Stomach smooth muscle (tissue), 2 donors: ENCODE measurements around the gene ZNF81.

Source experiments
- H3K27ac ChIP-seq: one replicate; pipeline ENCODE4 v1.7.0; 2013; ENCODE audit warnings: mild to moderate bottlenecking, low read length, inconsistent platforms
- H3K27me3 ChIP-seq, 2 donors: one replicate each; pipeline ENCODE4 v1.7.0; 2013; ENCODE audit warnings: low read length in 2 of 2; ENCODE audit not compliant: insufficient read depth in 2 of 2, control insufficient read depth in 1 of 2
- H3K36me3 ChIP-seq, 2 donors: one replicate each; pipeline ENCODE4 v1.7.0; 2013; ENCODE audit warnings: low read length in 2 of 2; ENCODE audit not compliant: control insufficient read depth in 2 of 2, insufficient read depth in 2 of 2
- H3K4me1 ChIP-seq: one replicate; pipeline ENCODE4 v1.7.0; 2013; ENCODE audit warnings: low read length; ENCODE audit not compliant: control insufficient read depth, insufficient read depth
- H3K4me3 ChIP-seq, 2 donors: one replicate each; pipeline ENCODE4 v1.7.0; 2013; ENCODE audit warnings: low read length in 2 of 2
- H3K9ac ChIP-seq, 2 donors: one replicate each; pipeline ENCODE4 v1.7.0; 2013; ENCODE audit warnings: low read length in 2 of 2, mild to moderate bottlenecking in 1 of 2
- H3K9me3 ChIP-seq, 2 donors: one replicate each; pipeline ENCODE4 v1.7.0; 2013; ENCODE audit warnings: low read length in 2 of 2; ENCODE audit not compliant: control insufficient read depth in 2 of 2
- donor health status: healthy.
- donor health status: Pancreatic carcinoma.

The ZNF81 gene

GRCh38 chrX:47808904-47809788 lies 27.6 kb upstream of the ZNF81 start:
- peaks cover 0 to 8% of the 10 kb centered on the region in 2 donors for H3K27me3 ChIP-seq
- no peaks in the 10 kb centered on the region for H3K4me1 ChIP-seq
- no peaks in the 10 kb centered on the region for H3K36me3 ChIP-seq
- H3K9me3 ChIP-seq, result no peaks in the 10 kb centered on the region
- H3K27ac ChIP-seq, result no peak overlapping the region
- no peak overlapping the region for H3K9ac ChIP-seq
- no peak overlapping the region for H3K4me3 ChIP-seq

DNA sequence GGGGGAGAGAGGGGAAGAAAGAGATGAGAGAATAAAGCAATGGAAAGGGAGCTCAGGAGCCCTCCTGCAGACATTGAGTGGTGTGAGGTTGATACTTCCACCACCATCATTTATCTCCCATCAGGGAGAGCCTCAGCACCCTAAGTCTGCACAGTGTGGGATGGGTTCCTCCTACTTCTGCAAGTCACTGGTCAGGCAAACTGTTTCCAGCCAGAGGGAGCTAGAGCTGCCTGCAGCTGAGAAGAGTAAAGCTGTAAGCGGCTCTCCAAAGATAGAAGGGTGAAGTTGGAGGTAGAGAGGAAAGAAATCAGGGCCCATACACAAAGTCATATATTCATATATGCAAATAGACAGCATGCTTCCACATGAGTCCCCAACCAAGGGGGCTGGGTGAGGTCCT lies 21.9 kb upstream of the ZNF81 start:
- Histone ChIP-seq H3K36me3 (no peaks in the 10 kb centered on the region), H3K27ac (no peak overlapping the region), H3K27me3 (peaks cover 0 to 9% of the 10 kb centered on the region in 2 donors), H3K4me1 (peaks cover 2% of the 10 kb centered on the region), H3K9me3 (no peaks in the 10 kb centered on the region), H3K9ac (no peak overlapping the region), H3K4me3 (no peak overlapping the region)

- H3K9me3 ChIP-seq, result no peaks in the 10 kb centered on the region
- no peak overlapping the region for H3K4me3 ChIP-seq
- H3K27ac ChIP-seq, result no peak overlapping the region
- H3K27me3 ChIP-seq, result peaks cover 0 to 11% of the 10 kb centered on the region in 2 donors
- no peak overlapping the region for H3K9ac ChIP-seq
- H3K36me3 ChIP-seq, result no peaks in the 10 kb centered on the region
- H3K4me1 ChIP-seq, result peaks cover 2% of the 10 kb centered on the region
Observed at GRCh38 chrX:47815901-47816845, 20.5 kb upstream of the ZNF81 start.

GRCh38 chrX:47817421-47817820 lies 19.3 kb upstream of the ZNF81 start:
- Histone ChIP-seq H3K36me3 (no peaks in the 10 kb centered on the region), H3K27ac (no peak overlapping the region), H3K9ac (no peak overlapping the region), H3K27me3 (peaks cover 0 to 8% of the 10 kb centered on the region in 2 donors), H3K4me1 (peaks cover 2% of the 10 kb centered on the region), H3K9me3 (no peaks in the 10 kb centered on the region), H3K4me3 (no peak overlapping the region)

GRCh38 chrX:47817897-47818296 lies 18.8 kb upstream of the ZNF81 start:
- Histone ChIP-seq H3K4me1 (peaks cover 2% of the 10 kb centered on the region), H3K27ac (no peak overlapping the region), H3K9ac (no peak overlapping the region), H3K4me3 (no peak overlapping the region), H3K36me3 (no peaks in the 10 kb centered on the region), H3K9me3 (no peaks in the 10 kb centered on the region), H3K27me3 (peaks cover 0 to 8% of the 10 kb centered on the region in 2 donors)

- Histone ChIP-seq H3K9me3 (no peaks in the 10 kb centered on the region), H3K27ac (no peak overlapping the region), H3K36me3 (no peaks in the 10 kb centered on the region), H3K9ac (no peak overlapping the region), H3K4me3 (no peak overlapping the region), H3K4me1 (no peaks in the 10 kb centered on the region), H3K27me3 (no peaks in the 10 kb centered on the region)
Observed at GRCh38 chrX:47828984-47829383, 7.7 kb upstream of the ZNF81 start.

- Histone ChIP-seq H3K27ac (no peak overlapping the region), H3K27me3 (peaks cover 0 to 2% of the 10 kb centered on the region in 2 donors), H3K36me3 (no peaks in the 10 kb centered on the region), H3K4me1 (peaks cover 5% of the 10 kb centered on the region), H3K9ac (no peak overlapping the region), H3K9me3 (no peaks in the 10 kb centered on the region), H3K4me3 (no peak overlapping the region)
Observed at GRCh38 chrX:47831788-47832187, 4.9 kb upstream of the ZNF81 start.

GRCh38 chrX:47838361-47838760 lies 1.7 kb downstream of the ZNF81 start:
- Histone ChIP-seq H3K36me3 (no peaks in the 10 kb centered on the region), H3K9ac (no peak overlapping the region), H3K27ac (no peak overlapping the region), H3K9me3 (no peaks in the 10 kb centered on the region), H3K4me1 (peaks cover 5% of the 10 kb centered on the region), H3K4me3 (no peak overlapping the region), H3K27me3 (peaks cover 0 to 2% of the 10 kb centered on the region in 2 donors)

DNA sequence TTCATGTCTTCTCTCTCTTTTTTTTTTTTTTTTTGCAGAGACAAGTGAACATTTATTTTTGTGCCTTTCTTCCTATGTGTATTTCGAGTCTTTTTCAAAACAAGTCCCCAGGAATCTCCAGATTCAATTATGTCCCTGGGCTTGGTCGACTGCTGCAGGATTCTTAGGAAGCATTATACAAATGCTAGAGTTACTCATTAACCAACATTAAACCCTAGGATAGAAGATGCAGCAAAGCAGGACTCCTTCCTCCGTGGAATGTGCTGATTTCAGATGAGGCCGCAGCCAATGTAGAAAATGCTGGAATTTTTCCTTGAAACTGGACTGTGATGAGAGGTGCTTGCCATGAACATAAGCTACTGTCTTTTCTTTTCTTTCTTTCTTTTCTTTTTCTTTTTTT lies 3.4 kb downstream of the ZNF81 start:
- Histone ChIP-seq H3K4me3 (no peak overlapping the region), H3K9ac (no peak overlapping the region), H3K27me3 (peaks cover 0 to 2% of the 10 kb centered on the region in 2 donors), H3K27ac (no peak overlapping the region), H3K9me3 (no peaks in the 10 kb centered on the region), H3K4me1 (peaks cover 5% of the 10 kb centered on the region), H3K36me3 (no peaks in the 10 kb centered on the region)

GRCh38 chrX:47843363-47843762 lies 6.7 kb downstream of the ZNF81 start:
- Histone ChIP-seq H3K9ac (no peak overlapping the region), H3K4me1 (no peaks in the 10 kb centered on the region), H3K4me3 (no peak overlapping the region)

More at GRCh38 chrX:47843363-47843762, 6.7 kb downstream of the ZNF81 start:
- Histone ChIP-seq H3K36me3 (peaks cover 0 to 8% of the 10 kb centered on the region in 2 donors), H3K9me3 (no peaks in the 10 kb centered on the region), H3K27ac (no peak overlapping the region), H3K27me3 (no peaks in the 10 kb centered on the region)
